Lung microvascular endothelial cell (primary cell): ENCODE results near the gene INAFM1. TPM values are rescaled to one million over a fixed set of nuclear protein-coding genes. Genes with fewer than 3 reads are reported as not detected.
"Not testable (repeated sequence)": the region's sequence is repeated elsewhere in the genome, so short reads cannot be mapped to it uniquely, and the experiment has no call there.

ENCODE experiments used
- DNase-seq, 2 donors: peaks; one replicate each; pipeline versions ENCODE4 v3.0.0 to v3.0.0-alpha.2; 2010; ENCODE audit warnings: low read depth in 2 of 2
- total RNA-seq: library from RNA; depleted of rRNA; stranded (reverse); fragments of >200 nt; gene quantifications from 2 replicates; pipeline ENCODE4 v1.2.1, GENCODE V29; 2014

Gene INAFM1
- total RNA-seq, 1 donor from 2014 or later: 1.2 TPM

GRCh38 chr19:47267350-47267759 is 7.3 kb upstream of the INAFM1 start:
- DNase-seq: no peak

- DNase-seq: no peak
Measured at GRCh38 chr19:47268028-47268427, 6.7 kb upstream of the INAFM1 start.

GRCh38 chr19:47269596-47269995 is 5.1 kb upstream of the INAFM1 start:
- no peak for DNase-seq

GRCh38 chr19:47270408-47270807 is 4.3 kb upstream of the INAFM1 start:
- DNase-seq: no peak

- DNase-seq: no peak
Measured at GRCh38 chr19:47271949-47272348, 2.7 kb upstream of the INAFM1 start.

GRCh38 chr19:47272448-47273312 is 2.0 kb upstream of the INAFM1 start:
- peak in 1 of 2 donors; percentile 39 for DNase-seq

GRCh38 chr19:47273313-47274070 is 1.2 kb upstream of the INAFM1 start:
- DNase-seq: peak; percentile 89 to 90

- peak in 1 of 2 donors; percentile 26 for DNase-seq
Measured at GRCh38 chr19:47274891-47275761, 441 bp downstream of the INAFM1 start.

GRCh38 chr19:47275791-47276461 is 1.2 kb downstream of the INAFM1 start:
- peak in 1 of 2 donors; percentile 58 for DNase-seq

GRCh38 chr19:47276513-47276912 is 1.8 kb downstream of the INAFM1 start:
- not testable (repeated sequence) for DNase-seq

GRCh38 chr19:47280183-47280797 is 5.6 kb downstream of the INAFM1 start:
- DNase-seq: peak; percentile 29 to 42

- no peak for DNase-seq
Measured at GRCh38 chr19:47283405-47284059, 8.8 kb downstream of the INAFM1 start.

- peak; percentile 62 to 74 for DNase-seq
Measured at GRCh38 chr19:47284324-47284899, 9.7 kb downstream of the INAFM1 start.

GRCh38 chr19:47296036-47296435 is 21.4 kb downstream of the INAFM1 start:
- DNase-seq: peak; percentile 80 to 85

GRCh38 chr19:47300867-47301266 is 26.2 kb downstream of the INAFM1 start:
- DNase-seq: not testable (repeated sequence)

- DNase-seq: no peak
Measured at GRCh38 chr19:47302249-47302648, 27.6 kb downstream of the INAFM1 start.

GRCh38 chr19:47303966-47304365 is 29.3 kb downstream of the INAFM1 start:
- DNase-seq: no peak

GRCh38 chr19:47305309-47305751 is 30.6 kb downstream of the INAFM1 start:
- peak; percentile 63 to 71 for DNase-seq

GRCh38 chr19:47306303-47306702 is 31.6 kb downstream of the INAFM1 start:
- DNase-seq: no peak
